Embryonic facial prominence (tissue), 1 donor: ENCODE data around the gene FOXD4L1.
"Not testable (repeated sequence)": the region's sequence is repeated elsewhere in the genome, so short reads cannot be mapped to it uniquely, and the experiment has no call there.

Experiments
- DNase-seq: peaks from one replicate; pipeline ENCODE4 v3.0.0-alpha.2; 2016; ENCODE audit errors: extremely low spot score

FOXD4L1 gene

DNA sequence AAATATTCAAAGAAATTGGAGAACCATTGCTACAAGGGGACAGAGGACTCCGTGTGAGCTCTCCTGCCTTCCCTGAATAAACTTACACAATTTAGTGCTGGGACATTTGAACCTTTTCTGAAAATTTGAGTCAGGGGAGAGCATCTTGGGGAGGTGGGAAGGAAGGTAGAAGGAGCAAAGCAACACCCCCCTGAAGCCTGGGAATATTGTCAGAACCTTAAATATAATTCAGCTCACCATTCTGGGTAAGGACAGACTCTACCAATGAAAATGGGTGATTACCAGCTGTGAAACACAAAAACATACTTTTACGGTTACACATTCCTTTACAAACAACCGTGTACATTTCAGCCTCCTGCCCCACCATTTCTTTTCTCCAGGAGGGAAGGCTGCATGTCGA is at the start of gene FOXD4L1:
FOXD4L1 (plus strand) TSS at position 301 of the 400 bp plus-strand sequence. CDS start 592 bp downstream, outside the sequence.
- DNase-seq: not testable (repeated sequence)

DNA sequence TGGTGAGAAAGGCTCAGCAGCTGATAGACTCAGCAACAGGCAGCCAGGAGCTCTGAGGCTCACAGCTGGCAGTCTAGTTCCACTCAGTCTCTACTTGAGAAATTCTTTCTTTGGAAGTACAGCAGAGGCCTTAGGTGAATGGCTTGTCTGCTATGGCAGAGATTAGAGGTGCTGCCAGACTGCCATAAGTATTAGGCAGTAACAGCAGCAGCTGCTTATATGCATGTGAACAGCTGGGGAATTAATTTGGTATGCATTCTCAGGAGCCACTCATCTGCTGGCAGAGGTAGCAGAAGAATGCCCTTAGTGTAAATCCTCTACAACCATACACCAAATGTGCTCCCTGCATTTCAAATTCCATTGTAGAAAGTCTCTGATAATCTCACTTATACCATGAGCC is 32.7 kb upstream of the FOXD4L1 start:
- DNase-seq: not testable (repeated sequence)

DNA sequence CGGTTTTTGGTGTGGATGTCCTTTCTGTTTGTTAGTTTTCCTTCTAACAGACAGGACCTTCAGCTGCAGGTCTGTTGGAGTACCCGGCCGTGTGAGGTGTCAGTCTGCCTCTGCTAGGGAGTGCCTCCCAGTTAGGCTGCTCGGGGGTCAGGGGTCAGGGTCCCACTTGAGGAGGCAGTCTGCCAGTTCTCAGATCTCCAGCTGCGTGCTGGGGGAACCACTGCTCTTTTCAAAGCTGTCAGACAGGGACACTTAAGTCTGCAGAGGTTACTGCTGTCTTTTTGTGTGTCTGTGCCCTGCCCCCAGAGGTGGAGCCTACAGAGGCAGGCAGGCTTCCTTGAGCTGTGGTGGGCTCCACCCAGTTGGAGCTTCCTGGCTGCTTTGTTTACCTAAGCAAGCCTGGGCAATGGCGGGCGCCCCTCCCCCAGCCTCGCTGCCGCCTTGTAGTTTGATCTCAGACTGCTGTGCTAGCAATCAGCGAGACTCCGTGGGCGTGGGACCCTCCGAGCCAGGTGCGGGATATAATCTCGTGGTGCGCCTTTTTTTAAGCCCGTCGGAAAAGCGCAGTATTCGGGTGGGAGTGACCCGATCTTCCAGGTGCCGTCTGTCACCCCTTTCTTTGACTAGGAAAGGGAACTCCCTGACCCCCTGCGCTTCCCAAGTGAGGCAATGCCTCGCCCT is 21.6 kb upstream of the FOXD4L1 start:
- DNase-seq: not testable (repeated sequence)

DNA sequence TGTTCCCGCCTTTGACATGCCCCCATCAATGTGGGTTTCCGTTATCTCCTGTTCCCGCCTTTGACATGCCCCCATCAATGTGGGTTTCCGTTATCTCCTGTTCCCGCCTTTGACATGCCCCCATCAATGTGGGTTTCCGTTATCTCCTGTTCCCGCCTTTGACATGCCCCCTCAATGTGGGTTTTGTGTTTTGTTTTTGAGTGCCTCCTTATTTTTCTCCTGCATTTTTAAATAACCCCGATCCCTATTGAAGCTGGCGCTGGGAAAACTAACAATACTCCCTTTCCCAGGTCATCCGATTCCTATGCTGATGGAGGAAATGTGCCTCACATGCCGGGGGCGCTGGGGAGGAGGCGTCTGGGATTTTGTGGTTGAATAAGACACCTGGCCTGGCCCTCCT is 1.9 kb upstream of the FOXD4L1 start:
- DNase-seq: not testable (repeated sequence)

DNA sequence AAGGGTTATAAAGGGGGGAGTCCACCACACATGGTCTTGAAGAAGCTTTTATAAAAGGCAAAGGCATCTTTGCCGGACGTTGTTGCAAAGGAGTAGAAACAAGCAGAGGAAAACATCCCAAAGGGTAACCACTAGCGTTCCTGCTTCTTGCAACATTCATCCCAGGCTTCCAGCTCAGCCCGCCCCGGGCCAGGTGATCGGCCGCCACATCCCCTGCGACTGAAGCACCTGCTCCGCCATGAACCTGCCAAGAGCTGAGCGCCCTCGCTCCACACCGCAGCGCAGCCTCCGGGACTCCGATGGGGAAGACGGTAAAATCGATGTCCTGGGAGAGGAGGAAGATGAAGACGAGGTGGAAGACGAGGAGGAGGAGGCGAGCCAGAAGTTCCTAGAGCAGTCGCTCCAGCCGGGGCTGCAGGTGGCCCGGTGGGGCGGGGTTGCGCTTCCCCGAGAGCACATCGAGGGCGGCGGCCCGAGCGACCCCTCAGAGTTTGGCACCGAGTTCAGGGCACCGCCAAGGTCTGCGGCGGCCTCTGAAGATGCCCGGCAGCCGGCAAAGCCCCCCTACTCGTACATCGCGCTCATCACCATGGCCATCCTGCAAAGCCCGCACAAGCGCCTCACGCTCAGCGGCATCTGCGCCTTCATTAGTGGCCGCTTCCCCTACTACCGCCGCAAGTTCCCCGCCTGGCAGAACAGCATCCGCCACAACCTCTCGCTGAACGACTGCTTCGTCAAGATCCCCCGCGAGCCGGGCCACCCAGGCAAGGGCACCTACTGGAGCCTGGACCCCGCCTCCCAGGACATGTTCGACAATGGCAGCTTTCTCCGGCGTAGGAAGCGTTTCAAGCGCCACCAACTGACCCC is 787 bp downstream of the FOXD4L1 start:
- not testable (repeated sequence) for DNase-seq

DNA sequence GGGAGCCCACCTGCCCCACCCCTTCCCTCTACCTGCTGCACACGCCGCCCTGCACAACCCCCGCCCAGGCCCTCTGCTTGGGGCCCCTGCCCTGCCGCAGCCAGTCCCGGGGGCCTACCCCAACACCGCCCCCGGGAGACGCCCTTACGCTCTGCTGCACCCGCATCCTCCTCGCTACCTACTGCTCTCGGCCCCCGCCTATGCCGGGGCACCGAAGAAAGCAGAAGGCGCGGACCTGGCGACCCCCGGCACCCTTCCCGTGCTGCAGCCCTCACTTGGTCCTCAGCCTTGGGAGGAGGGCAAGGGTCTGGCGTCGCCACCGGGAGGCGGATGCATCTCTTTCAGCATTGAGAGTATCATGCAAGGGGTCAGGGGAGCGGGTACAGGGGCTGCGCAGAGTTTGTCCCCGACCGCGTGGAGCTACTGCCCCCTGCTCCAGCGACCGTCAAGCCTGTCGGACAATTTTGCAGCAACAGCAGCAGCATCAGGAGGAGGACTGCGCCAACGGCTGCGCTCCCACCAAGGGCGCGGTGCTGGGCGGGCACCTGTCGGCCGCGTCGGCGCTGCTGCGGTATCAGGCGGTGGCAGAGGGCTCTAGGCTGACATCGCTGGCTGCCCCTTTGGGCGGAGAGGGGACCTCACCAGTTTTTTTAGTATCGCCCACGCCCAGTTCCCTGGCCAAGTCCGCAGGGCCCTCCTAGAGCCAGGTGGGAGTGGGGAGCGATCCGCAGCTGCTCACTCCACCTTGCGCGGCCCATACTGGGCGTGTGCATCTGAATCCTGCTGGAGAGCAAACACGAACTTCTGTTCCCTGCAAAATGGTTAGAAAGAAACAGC is 1.6 kb downstream of the FOXD4L1 start:
- not testable (repeated sequence) for DNase-seq

DNA sequence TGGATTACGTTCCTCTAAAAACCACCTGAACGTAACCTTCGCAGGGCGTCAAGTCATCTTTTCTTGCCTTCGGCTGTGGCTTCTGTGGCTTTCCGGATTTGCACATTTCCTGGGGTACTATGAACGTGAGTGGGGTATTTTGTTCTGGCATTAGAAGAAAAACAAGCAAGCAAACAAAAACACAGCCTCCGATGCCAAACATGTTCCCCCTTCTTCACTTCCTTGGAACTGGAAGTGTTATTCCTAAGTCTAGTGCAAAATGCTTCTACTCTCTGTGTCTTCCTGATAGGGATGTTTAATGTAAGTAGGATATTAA is 2.2 kb downstream of the FOXD4L1 start:
- DNase-seq: not testable (repeated sequence)

DNA sequence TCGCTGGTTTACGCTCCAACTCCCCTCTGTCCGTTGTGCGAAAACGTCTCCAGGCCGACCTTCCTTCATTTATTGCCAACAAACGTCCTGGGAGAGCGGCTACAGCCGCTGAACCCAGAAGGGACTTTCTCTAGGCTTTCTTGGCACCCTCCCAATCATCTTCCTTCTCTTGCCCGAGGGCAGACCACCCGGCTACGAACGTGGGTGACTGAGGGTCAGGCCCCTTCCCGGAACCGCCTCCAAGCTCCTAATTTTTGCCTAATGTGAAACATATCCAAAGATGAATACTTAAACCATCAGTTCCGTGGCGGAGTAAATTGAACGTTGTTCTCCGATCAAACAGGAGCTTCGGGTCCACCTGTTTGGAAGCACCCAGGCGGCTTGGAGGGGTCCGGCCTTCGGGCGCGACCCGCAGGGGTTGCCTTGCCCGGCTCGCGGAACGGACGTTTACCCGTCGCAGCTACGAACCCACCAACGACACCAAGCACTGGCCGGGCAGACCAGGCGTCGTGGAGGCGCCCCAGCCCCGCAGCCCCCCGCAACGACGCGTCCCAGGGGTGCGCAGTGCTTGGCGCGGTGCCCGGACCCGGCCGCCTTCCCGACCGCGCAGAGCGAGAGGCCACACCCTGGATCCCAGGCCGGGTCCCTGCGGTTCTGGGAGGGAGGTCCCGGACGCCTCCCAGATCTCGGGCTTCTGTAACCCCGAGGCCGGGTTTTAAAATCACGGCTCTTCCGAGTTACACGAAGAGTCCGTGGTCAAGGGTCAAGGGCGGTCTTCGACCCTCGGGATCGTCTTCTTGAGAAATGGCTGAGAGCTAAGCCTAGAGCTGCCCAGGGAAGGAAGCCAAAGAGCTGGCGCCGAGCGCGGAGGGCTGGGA is 4.0 kb downstream of the FOXD4L1 start:
- not testable (repeated sequence) for DNase-seq

DNA sequence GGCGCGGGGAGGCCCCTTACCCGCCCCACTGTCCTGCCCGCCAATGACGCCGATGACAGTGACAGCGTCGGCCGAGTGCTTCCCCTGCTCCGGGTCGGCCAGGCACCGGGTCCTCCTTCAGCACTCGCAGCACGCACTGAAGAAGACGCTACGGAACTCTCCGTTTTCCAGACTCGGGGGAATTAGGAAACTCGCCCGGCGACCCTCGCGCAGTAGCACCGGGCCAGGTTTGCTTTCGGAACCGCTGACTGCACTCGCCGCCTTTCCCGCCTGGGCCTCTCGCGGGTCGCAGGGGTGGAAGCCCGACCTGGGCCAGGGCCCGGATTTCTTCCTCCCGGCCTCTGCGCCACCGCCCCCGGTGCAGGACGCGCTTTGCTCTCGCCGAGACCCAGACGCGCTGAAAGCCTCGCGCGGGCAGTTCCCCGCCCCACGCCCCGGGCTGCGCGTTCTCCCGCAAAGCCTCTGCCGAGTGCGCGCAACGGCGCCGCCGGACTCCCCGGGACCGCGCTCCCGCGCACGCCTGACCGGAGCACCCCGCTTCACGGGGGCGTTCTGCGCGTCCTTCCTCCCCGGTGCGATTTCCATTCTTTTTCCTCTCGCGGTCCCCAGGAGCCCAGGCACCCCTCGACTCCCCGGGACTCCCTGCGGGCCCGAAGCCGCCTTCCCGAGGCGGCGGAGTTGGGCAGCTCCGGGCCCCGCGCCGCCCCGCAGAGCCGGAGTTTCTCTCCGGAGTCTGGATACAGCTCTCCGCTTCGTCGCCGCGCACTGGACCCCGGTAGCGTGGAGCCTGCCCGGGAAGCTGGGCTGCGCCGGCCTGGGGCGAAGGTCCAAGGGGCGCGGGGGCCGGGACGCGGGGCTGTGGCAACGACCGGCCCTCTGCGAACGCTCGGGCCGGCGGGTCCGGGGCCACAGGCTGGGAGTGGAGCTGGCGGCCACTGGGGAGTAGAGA is 4.9 kb downstream of the FOXD4L1 start:
- not testable (repeated sequence) for DNase-seq

DNA sequence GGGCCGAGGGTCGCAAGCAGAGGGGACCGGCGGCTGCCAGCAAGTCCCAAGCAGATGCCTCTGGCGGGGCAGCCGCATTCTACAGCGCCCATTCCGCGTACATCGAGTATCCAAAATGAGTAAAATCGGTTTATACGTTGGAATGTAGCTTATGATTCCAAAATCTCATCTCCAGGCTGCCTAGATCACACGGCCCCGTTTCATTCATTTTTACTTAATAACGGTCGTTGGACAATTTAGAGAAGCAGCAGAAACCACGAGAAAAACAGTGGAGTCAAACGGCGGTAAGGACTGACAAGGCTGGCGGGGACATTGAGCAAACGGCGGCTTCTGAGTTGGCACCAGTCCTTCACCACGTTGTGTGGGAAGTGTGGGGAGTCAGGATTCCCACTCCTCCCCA is 5.6 kb downstream of the FOXD4L1 start:
- DNase-seq: not testable (repeated sequence)

DNA sequence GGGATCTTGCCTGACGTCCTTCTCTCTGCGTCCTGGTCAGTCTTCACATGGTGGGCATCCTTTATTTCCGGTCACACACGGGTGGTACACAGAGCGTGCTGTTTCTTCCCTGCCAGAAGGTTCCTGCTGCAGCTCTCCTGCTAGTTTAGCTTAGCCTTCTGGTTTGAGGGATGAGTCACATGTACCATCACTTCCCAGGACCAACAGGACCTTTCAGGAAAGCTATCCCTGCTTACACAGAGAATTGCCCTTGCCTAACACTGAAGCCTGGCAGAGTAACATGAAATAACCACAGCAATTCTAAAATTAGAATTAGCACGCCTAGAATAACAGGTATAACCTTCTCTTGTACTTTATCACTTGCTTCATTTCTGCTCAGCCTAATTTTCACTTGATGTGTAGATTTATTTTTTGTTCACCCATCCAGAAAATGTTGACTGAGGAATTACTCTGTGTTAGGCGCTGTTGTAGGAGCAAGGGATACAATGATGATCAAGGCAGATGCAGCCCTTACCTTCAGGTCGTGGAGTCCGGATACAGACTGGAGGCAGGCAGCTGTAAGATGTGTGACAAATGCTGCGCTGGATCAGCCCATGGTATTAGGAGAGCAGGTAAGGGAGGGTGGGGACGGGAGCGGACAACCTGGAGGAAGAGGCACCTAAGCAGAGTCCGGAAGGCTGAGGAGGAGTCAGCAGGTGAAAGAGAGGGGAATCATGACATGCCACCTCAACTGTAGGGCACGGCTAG is 9.1 kb downstream of the FOXD4L1 start:
- DNase-seq: not testable (repeated sequence)

DNA sequence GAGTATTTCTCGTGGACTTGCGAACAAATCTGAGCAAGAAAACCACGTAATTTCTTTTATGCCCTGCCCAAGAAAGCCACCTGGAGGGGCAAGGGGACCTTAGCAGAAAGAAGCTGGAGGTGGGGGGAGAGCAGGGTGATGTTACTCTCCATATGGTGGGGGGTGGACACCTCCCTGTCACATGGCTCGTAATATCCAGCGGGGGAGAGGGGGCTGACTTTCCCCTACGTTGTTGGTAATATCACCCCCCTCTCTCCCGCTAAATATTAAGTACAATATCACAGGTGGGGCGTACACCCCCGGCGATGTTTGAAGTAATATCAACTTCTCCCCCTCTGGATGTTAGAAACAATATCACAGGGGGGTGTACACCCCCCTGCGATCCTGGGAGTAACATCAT is 9.7 kb downstream of the FOXD4L1 start:
- DNase-seq: not testable (repeated sequence)

DNA sequence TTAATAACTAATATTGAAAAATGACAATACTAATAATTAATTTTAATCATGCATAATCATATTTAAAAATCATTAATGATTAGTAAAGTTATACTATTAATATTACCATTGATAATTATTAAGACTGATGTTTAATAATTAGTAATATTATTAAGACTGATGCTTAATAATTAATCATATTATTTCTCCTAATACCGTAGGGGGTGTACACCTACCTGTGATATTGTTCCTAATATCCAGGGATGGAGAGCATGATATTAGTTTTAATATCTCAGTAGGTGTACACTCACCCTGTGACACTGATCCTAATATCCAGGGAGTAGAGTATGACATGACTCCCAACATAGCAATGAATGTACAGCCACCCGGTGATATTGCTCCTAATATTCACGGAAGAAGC is 12.4 kb downstream of the FOXD4L1 start:
- not testable (repeated sequence) for DNase-seq

DNA sequence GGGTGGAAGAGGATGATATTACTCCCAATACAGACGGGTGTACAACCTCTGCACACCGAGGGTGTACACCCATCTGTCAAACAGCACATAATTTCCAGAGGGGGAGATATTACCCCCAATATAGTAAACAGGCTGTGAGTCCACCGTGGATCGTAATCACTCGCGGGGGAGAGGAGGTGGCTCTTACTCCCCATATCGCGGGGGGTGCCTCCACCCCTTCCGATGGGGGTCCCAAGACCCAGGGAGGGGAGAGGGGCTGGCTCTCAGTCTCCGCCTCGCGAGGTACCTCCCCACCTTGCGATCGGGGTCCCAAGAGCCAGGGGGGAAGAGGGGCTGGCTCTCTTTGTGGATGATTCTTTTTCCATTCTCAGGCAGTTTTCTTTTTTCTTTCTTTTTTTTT is 13.4 kb downstream of the FOXD4L1 start:
- not testable (repeated sequence) for DNase-seq

DNA sequence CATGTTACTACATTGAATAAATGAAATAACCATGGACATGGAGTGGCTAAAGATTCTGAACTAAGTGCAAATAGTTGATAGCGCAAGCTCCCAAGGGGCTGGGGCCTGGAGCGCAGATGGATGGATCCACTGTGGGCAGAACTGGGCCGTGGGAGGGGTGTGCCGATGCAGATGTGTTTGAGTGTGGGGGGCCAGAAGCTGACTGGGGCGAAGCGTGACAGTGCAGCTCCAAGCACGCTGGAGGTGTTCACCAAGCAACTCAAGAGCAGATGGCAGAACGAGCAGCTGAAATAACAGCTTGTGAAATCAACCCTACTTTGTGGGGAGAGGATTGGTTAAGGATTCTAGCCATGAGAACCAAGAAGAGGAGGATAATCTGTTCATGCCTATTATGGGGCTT is 17.0 kb downstream of the FOXD4L1 start:
- not testable (repeated sequence) for DNase-seq

DNA sequence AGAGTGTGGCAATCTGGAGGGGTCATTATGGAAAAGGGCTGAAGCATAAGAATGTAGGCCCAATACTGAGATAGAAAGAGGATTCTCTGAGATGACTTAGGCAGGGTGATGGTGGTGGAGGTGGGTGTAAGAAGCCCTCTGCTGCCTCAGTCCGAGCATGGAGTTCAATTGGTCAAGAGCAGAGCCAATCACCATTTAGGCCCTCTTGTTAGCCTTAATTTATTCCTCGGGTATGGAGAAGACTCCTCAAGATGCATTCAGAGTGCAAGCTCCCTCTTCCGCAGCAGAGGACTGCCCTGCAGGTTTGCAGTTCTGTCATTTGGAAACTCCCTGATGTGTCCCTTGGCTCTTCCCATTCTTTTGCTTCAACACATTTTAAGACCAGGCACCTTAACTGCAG is 17.5 kb downstream of the FOXD4L1 start:
- DNase-seq: not testable (repeated sequence)

DNA sequence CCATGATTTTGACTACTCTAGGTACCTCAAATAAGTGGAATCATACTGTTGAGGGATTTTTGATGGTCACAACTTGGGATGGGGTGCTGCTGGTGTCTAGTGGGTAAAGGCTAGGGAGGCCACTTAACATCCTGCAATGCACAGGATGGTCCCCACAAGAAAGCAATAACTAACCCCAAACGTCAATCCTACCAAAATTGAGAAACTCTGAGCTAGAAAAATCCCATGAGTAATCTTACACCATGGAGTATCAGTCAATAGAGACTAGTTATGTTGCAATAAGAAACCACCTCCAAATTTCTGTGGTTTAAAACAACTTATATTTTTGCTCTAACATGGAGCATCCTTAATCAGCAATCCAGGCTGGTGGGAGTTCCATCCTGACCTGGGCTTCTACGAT is 18.6 kb downstream of the FOXD4L1 start:
- not testable (repeated sequence) for DNase-seq

DNA sequence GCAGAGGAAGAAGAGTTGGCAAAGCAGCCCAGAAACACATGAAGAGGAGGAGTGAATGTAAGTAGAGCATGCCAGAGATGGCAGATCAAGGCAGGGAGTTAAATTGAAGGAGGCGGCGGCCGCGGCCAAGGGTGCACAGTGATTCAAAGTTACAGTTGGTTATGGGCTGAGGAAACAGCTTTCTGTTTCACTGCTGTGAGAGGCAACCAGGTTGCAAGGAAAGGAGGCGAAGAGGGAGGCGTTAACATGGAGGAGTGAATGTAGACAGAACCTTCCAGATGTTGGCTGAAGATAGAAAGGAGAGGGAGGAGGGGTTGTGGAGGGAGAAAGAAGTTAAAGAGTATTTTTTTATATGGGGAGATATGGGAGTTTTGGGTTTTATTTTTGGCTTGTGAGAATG is 22.4 kb downstream of the FOXD4L1 start:
- DNase-seq: not testable (repeated sequence)

DNA sequence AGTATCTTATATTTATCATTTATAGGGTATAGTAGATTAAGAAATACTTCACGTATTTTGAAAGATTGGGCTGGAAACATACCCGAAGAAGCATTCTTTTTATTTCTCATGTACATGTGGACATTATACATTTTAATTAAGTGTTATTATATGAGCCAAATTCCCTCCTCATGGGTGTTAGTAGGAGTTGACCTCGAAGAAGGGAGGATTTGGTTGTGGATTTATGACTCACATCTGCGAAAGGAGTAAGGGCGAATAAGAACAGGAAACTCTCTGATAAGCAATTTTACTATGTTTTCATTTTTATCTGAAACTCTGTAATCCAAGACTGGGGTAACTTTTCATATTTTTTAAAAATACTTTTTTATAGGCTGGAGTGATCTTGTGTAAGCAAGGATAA is 23.0 kb downstream of the FOXD4L1 start:
- DNase-seq: not testable (repeated sequence)
